BJ (cell line): ENCODE measurements around the gene GTPBP6. TPM values are rescaled to one million over a fixed set of nuclear protein-coding genes. Genes with fewer than 3 reads are reported as not detected.

ENCODE experiments used
- CTCF ChIA-PET: fragments of 350-600 bp; formaldehyde crosslinking; extraction: SDS; loops from one replicate; lab custom pipeline; 2021; ENCODE audit warnings: antibody characterized with exemption, inconsistent platforms; lab: Yijun Ruan, JAX
- POLR2A ChIA-PET: fragments of 300-600 bp; sonication (Branson Sonifier 250); formaldehyde crosslinking; extraction: SDS; loops from one replicate; lab custom pipeline; 2021; ENCODE audit warnings: antibody characterized with exemption; lab: Charles Lee
- DNase-seq: peaks from one replicate; pipeline ENCODE4 v3.0.0-alpha.2; 2011; ENCODE audit warnings: low read depth
- H3K27me3 ChIP-seq: 2 replicates; pipeline ENCODE4 v1.6.0; 2011; ENCODE audit warnings: low read length; ENCODE audit not compliant: control insufficient read depth, insufficient read depth
- H3K36me3 ChIP-seq: 2 replicates; pipeline ENCODE4 v1.5.1; 2011; ENCODE audit warnings: low read length; ENCODE audit not compliant: control insufficient read depth, insufficient read depth
- H3K4me3 ChIP-seq: 2 replicates; pipeline ENCODE4 v1.5.1; 2011; ENCODE audit warnings: low read depth, mild to moderate bottlenecking, control low read depth, low read length
- CTCF ChIP-seq: IDR thresholded peaks from 2 replicates; pipeline ENCODE4 v1.5.1; 2011; ENCODE audit warnings: low read depth, mild to moderate bottlenecking, control low read depth, inconsistent platforms, low read length, moderate library complexity; ENCODE audit not compliant: insufficient read depth
- polyA minus RNA-seq: library from RNA; depleted of rRNA, polyadenylated mRNA; stranded (reverse); fragments of >200 nt; gene quantifications from 2 replicates; pipeline ENCODE4 v1.2.3, GENCODE V29; 2011; rRNA and poly(A)+ RNA removed
- polyA plus RNA-seq: library from polyadenylated mRNA; depleted of rRNA; stranded (reverse); fragments of >200 nt; gene quantifications from 2 replicates; pipeline ENCODE4 v1.2.3, GENCODE V29; 2011; rRNA removed

Gene GTPBP6
- polyA plus RNA-seq (17.8 and 29.2 TPM in 2 replicates), polyA minus RNA-seq (6.5 and 7.5 TPM in 2 replicates)

GRCh38 chrX:318739-319578, at the start of gene GTPBP6:
GTPBP6 (minus strand) TSS chrX:318796; CDS start chrX:318787, 9 bp downstream.
- DNase-seq = peak; percentile 98
- CTCF ChIA-PET = no interaction called here
- Histone ChIP-seq H3K36me3 (peaks cover 6% of the 10 kb centered on the region), H3K27me3 (no peaks in the 10 kb centered on the region), H3K4me3 (peak within 1 kb of the TSS; percentile 97)
- TF ChIP-seq CTCF = peak; percentile 42
- POLR2A ChIA-PET = no interaction called here

GRCh38 chrX:367866-368265, 49.3 kb upstream of the GTPBP6 start:
- H3K4me3 ChIP-seq = no peak overlapping the region
- DNase-seq = no peak
- H3K27me3 ChIP-seq = no peaks in the 10 kb centered on the region
- POLR2A ChIA-PET = no interaction called here
- CTCF ChIA-PET = no interaction called here
- no peak for TF ChIP-seq CTCF
- no peaks in the 10 kb centered on the region for H3K36me3 ChIP-seq

- H3K36me3 ChIP-seq = no peaks in the 10 kb centered on the region
- H3K27me3 ChIP-seq = no peaks in the 10 kb centered on the region
- CTCF ChIA-PET = no interaction called here
- no peak for DNase-seq
- POLR2A ChIA-PET = no interaction called here
- H3K4me3 ChIP-seq = no peak overlapping the region
- no peak for TF ChIP-seq CTCF
Observed at GRCh38 chrX:367349-367748, 48.8 kb upstream of the GTPBP6 start.

GRCh38 chrX:363621-364375, 45.2 kb upstream of the GTPBP6 start:
- no peak for TF ChIP-seq CTCF
- CTCF ChIA-PET = no interaction called here
- no peaks in the 10 kb centered on the region for H3K27me3 ChIP-seq

More at GRCh38 chrX:363621-364375, 45.2 kb upstream of the GTPBP6 start:
- DNase-seq = no peak
- Histone ChIP-seq H3K36me3 (peaks cover 3% of the 10 kb centered on the region; the same call in 1 of the 2 replicates), H3K4me3 (no peak overlapping the region)
- POLR2A ChIA-PET = no interaction called here
